ENCODE data around the gene TM2D1. TPM values are rescaled to one million over a fixed set of nuclear protein-coding genes. Genes with fewer than 3 reads are reported as not detected.
A peak's percentile ranks its signal among the peaks of the same experiment; 100 is the strongest.

The TM2D1 gene
- 30.7 TPM for total RNA-seq
- long read RNA-seq, transcript TM2D1-201 (7 exons, 1,250 nt) = major isoform, 29 of 43 reads
- long read RNA-seq, partial matches to known transcripts = 6 of 43 reads
- long read RNA-seq, other reads (novel, unspliced or antisense) = 8 of 43 reads

GRCh38 chr1:61724813-61725694 is at the start of gene TM2D1:
TM2D1 (minus strand) TSS chr1:61725141; CDS start chr1:61725120, 21 bp downstream.
- Histone ChIP-seq H3K27ac (replicated peaks) (peak within 1 kb of the TSS; percentile 90), H3K9me3 (replicated peaks) (no peaks in the 10 kb centered on the region), H3K36me3 (peaks cover 9% of the 10 kb centered on the region), H3K4me3 (peak within 1 kb of the TSS; percentile 94), H3K27me3 (ENCODE audit: low read depth) (no peaks in the 10 kb centered on the region), H3K4me1 (peaks cover 31% of the 10 kb centered on the region)
- intact Hi-C loops (cut with micrococcal nuclease) = no loop called here
- DNase-seq = peak; percentile 89
- no peak for TF ChIP-seq CTCF (IDR thresholded peaks at IDR 0.05; ENCODE audit: borderline replicate concordance)

- DNase-seq = no peak
- Histone ChIP-seq H3K9me3 (replicated peaks) (no peaks in the 10 kb centered on the region), H3K27ac (replicated peaks) (no peak overlapping the region), H3K4me3 (no peak overlapping the region), H3K36me3 (peaks cover 20% of the 10 kb centered on the region), H3K4me1 (no peaks in the 10 kb centered on the region), H3K27me3 (ENCODE audit: low read depth) (no peaks in the 10 kb centered on the region)
- intact Hi-C loops (cut with micrococcal nuclease) = no loop called here
- TF ChIP-seq CTCF (IDR thresholded peaks at IDR 0.05; ENCODE audit: borderline replicate concordance) = no peak
Measured at GRCh38 chr1:61770131-61770530, 45.2 kb upstream of the TM2D1 start.

- intact Hi-C loops (cut with micrococcal nuclease) = no loop called here
- H3K9me3 ChIP-seq (replicated peaks) = no peaks in the 10 kb centered on the region
- no peaks in the 10 kb centered on the region for H3K27me3 ChIP-seq (ENCODE audit: low read depth)
- no peak for TF ChIP-seq CTCF (IDR thresholded peaks at IDR 0.05; ENCODE audit: borderline replicate concordance)
- H3K27ac ChIP-seq (replicated peaks) = no peak overlapping the region
- no peaks in the 10 kb centered on the region for H3K36me3 ChIP-seq
- H3K4me3 ChIP-seq = no peak overlapping the region
- no peaks in the 10 kb centered on the region for H3K4me1 ChIP-seq
- no peak for DNase-seq
Measured at GRCh38 chr1:61757950-61758349, 33.0 kb upstream of the TM2D1 start.

GRCh38 chr1:61756773-61757172 is 31.8 kb upstream of the TM2D1 start:
- TF ChIP-seq CTCF (IDR thresholded peaks at IDR 0.05; ENCODE audit: borderline replicate concordance) = no peak
- Histone ChIP-seq H3K27me3 (ENCODE audit: low read depth) (no peaks in the 10 kb centered on the region), H3K4me1 (no peaks in the 10 kb centered on the region), H3K36me3 (no peaks in the 10 kb centered on the region), H3K27ac (replicated peaks) (no peak overlapping the region), H3K9me3 (replicated peaks) (no peaks in the 10 kb centered on the region), H3K4me3 (no peak overlapping the region)
- intact Hi-C loops (cut with micrococcal nuclease) = no loop called here
- no peak for DNase-seq

- H3K27ac ChIP-seq (replicated peaks) = no peak overlapping the region
- no peaks in the 10 kb centered on the region for H3K27me3 ChIP-seq (ENCODE audit: low read depth)
- no peak for TF ChIP-seq CTCF (IDR thresholded peaks at IDR 0.05; ENCODE audit: borderline replicate concordance)
Measured at GRCh38 chr1:61754545-61754944, 29.6 kb upstream of the TM2D1 start.

More at GRCh38 chr1:61754545-61754944, 29.6 kb upstream of the TM2D1 start:
- DNase-seq = no peak
- Histone ChIP-seq H3K4me3 (no peak overlapping the region), H3K36me3 (no peaks in the 10 kb centered on the region), H3K9me3 (replicated peaks) (no peaks in the 10 kb centered on the region), H3K4me1 (no peaks in the 10 kb centered on the region)
- intact Hi-C loops (cut with micrococcal nuclease) = no loop called here
